ENCODE results near the gene MTCH2.

DNA sequence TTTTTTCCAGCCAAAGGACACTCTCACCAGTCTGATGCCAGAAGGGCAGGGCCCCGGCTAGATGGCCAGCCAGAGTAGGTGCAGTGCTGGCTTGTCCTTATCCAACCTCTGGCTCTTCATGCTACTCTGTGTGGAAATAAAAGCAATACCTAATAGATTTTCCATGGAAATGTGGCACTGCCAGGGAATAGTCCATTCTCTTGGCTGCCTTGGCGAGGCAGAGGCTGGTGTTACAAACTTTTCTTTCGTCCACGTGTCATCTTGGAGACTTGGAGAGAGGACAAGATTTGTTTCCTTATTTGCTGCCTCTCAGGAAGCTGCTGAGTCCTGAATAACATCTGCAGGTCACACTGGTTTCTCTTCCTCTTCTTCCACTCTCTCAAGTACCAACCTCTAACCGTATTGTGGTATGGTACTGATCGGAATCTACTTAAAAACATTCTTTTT, 31.0 kb downstream of the MTCH2 start:
- TF ChIP-seq, protein P1, sequence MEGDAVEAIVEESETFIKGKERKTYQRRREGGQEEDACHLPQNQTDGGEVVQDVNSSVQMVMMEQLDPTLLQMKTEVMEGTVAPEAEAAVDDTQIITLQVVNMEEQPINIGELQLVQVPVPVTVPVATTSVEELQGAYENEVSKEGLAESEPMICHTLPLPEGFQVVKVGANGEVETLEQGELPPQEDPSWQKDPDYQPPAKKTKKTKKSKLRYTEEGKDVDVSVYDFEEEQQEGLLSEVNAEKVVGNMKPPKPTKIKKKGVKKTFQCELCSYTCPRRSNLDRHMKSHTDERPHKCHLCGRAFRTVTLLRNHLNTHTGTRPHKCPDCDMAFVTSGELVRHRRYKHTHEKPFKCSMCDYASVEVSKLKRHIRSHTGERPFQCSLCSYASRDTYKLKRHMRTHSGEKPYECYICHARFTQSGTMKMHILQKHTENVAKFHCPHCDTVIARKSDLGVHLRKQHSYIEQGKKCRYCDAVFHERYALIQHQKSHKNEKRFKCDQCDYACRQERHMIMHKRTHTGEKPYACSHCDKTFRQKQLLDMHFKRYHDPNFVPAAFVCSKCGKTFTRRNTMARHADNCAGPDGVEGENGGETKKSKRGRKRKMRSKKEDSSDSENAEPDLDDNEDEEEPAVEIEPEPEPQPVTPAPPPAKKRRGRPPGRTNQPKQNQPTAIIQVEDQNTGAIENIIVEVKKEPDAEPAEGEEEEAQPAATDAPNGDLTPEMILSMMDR (IDR thresholded peaks at IDR 0.05): no peak
- no peak for TF ChIP-seq EZH2 (IDR thresholded peaks at IDR 0.05; ENCODE audit: borderline replicate concordance, insufficient read depth, low read depth, low read length, poor library complexity, severe bottlenecking)
